Activated CD8-positive, alpha-beta T cell treated with anti-CD3 and anti-CD28 coated beads, Interleukin-2, amount 10 ng/mL, durations not matched to agents 7 days and 5 days (primary cell): Measurements from ENCODE around the gene TMEM214. TPM values are rescaled to one million over a fixed set of nuclear protein-coding genes. Genes with fewer than 3 reads are reported as not detected.

Source experiments
- ATAC-seq: fragments of 150-1000 bp; cut with Tn5 transposase; one replicate; pipeline ENCODE4 v1.10.0; 2021; ENCODE audit warnings: moderate library complexity
- CTCF ChIA-PET: fragments of 350-600 bp; sonication (Branson Sonifier 250); formaldehyde crosslinking; loops from one replicate; lab custom pipeline; 2021; ENCODE audit warnings: antibody characterized with exemption; lab: Charles Lee
- POLR2A ChIA-PET: fragments of 350-600 bp; sonication (Branson Sonifier 250); formaldehyde crosslinking; loops from one replicate; lab custom pipeline; 2021; ENCODE audit warnings: antibody characterized with exemption; lab: Charles Lee
- DNase-seq: peaks from one replicate; pipeline ENCODE4 v3.0.0-alpha.2; 2020
- H3K27ac Mint-ChIP-seq: one replicate; pipeline ENCODE4 v1.8.0; 2021; ENCODE audit warnings: mild to moderate bottlenecking, mixed read lengths
- H3K27me3 Mint-ChIP-seq: one replicate; pipeline ENCODE4 v1.8.0; 2021; ENCODE audit warnings: low read depth, mixed read lengths
- H3K36me3 Mint-ChIP-seq: one replicate; pipeline ENCODE4 v1.8.0; 2021; ENCODE audit warnings: low read depth, mixed read lengths
- H3K4me1 Mint-ChIP-seq: one replicate; pipeline ENCODE4 v1.8.0; 2021; ENCODE audit warnings: low read depth, mixed read lengths
- H3K4me3 Mint-ChIP-seq: one replicate; pipeline ENCODE4 v1.8.0; 2021; ENCODE audit warnings: mild to moderate bottlenecking, mixed read lengths
- H3K9me3 Mint-ChIP-seq: one replicate; pipeline ENCODE4 v1.8.0; 2022; ENCODE audit warnings: mixed read lengths; ENCODE audit not compliant: insufficient read depth
- total RNA-seq, 2 experiments: library from RNA; stranded (reverse); gene quantifications; one replicate each; pipeline ENCODE4 v1.2.3, GENCODE V29; 2021

TMEM214 gene
- total RNA-seq, 2 experiments from 2014 or later = 73.7 to 75.6 TPM

DNA sequence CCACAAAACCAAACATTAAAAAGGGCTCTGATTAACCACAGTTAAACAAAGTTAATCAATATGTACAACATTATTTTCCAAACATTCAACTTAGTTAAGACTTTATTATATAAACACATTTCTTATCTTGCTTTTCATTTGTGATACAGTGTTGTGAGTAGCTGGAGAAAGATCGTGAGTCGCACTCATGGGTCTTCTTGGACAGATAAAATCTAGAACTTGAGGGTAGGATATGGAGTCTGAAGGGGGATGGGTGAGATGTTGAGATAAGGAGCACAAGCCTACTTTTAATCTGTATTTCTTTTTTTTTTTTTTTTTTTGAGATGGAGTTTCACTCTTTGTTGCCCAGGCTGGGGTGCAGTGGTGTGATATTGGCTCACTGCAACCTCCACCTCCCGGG lies 22.6 kb upstream of the TMEM214 start:
- no peak for ATAC-seq
- Mint-ChIP-seq H3K36me3 (no peaks in the 10 kb centered on the region), H3K4me1 (peaks cover 2% of the 10 kb centered on the region), H3K9me3 (no peaks in the 10 kb centered on the region), H3K27me3 (peaks cover 17% of the 10 kb centered on the region), H3K27ac (no peak overlapping the region), H3K4me3 (no peak overlapping the region)
- no peak for DNase-seq
- CTCF ChIA-PET = interaction anchor here (1.7 kb wide), 1 partner anchor 164 kb away, joined by 7 read pairs; no protein-coding TSS in a partner anchor
- POLR2A ChIA-PET = no interaction called here

DNA sequence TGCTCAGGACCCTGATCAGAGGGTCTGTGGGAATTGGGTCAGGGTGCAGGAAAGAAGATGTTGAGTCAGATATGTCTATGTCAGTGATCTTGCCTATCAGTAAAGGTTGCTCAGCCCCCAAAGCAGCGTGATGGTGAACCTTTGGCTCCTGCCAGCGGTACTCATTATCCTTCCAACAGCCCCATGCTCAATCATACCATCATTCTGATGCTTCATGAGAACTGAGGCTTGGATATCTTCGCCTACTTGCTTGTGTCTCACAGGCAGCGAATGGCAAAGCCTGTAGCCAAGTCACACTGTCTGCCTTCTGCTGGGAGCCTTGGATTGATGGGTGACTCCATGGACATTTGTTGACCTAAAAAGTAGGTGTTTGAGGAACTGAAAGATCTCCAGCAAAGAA lies 19.0 kb upstream of the TMEM214 start:
- no peak for DNase-seq
- Mint-ChIP-seq H3K27me3 (peaks cover 9% of the 10 kb centered on the region), H3K4me3 (no peak overlapping the region), H3K4me1 (peaks cover 10% of the 10 kb centered on the region), H3K9me3 (no peaks in the 10 kb centered on the region), H3K36me3 (no peaks in the 10 kb centered on the region), H3K27ac (no peak overlapping the region)
- ChIA-PET POLR2A (no interaction called here), CTCF (interaction anchor here (2.8 kb wide), 1 partner anchor 52 kb away, joined by 8 read pairs; no protein-coding TSS in a partner anchor)
- ATAC-seq = no peak

GRCh38 chr2:27014771-27015433 lies 17.9 kb upstream of the TMEM214 start:
- H3K9me3 Mint-ChIP-seq = no peaks in the 10 kb centered on the region
- peaks cover 2% of the 10 kb centered on the region for H3K27me3 Mint-ChIP-seq
- peaks cover 10% of the 10 kb centered on the region for H3K4me1 Mint-ChIP-seq
- DNase-seq (no peak), ATAC-seq (no peak)
- H3K36me3 Mint-ChIP-seq = no peaks in the 10 kb centered on the region
- no peak overlapping the region for H3K27ac Mint-ChIP-seq
- H3K4me3 Mint-ChIP-seq = no peak overlapping the region
- ChIA-PET POLR2A (no interaction called here), CTCF (interaction anchor here (1.1 to 6.2 kb wide), 7 partner anchors 21 to 169 kb away, joined by 3 to 150 read pairs (median 11); no protein-coding TSS in a partner anchor)

DNA sequence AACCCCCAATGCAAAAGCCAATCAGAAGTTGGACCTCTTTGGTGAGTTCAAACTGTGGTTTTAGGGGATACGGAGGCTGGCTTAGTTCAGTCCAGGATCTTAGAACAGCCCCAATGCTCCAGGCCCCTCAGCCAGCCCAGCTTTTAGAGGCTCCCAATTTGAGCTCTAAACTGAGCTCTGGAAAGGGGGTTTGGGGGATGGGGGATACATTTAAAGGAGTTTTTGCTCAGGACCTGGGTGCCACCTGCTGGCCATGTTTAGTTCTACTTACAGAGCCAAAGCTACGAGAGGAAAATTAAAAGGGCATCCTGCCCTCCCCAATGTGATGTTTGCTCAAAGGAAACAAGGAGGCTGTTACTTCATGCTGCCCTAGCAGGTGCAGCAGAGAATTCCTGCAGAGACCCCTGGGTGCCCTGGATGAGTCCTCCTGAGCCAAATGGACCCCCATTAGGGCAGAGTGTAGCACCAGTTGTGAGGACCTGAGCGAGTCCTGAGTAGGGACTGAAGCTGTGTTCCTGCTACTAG lies 15.9 kb upstream of the TMEM214 start:
- H3K4me3 Mint-ChIP-seq = no peak overlapping the region

DNA sequence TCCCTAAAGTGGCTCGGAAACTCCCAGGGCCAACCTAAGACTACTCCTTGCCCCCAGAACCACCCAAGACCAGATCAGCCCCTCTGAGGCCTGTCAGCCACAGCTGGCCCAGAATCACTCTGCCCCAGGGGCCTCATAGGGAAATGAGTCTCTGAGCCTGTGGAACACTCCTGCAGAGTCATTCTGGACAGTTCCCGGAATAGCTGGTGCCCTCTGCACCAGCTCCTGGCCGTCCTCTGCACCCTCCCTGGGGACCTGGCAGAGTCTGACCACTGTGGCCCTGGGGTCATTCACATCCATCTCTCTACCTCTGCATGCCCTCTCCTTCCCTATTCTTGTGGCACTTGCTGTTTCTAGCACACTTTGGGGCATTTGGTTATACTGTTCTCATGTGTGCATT lies 14.6 kb upstream of the TMEM214 start:
- no peaks in the 10 kb centered on the region for H3K36me3 Mint-ChIP-seq
- CTCF ChIA-PET = interaction anchor here (1.0 to 6.2 kb wide), 5 partner anchors 15 to 172 kb away, joined by 3 to 150 read pairs (median 21); no protein-coding TSS in a partner anchor
- peaks cover 8% of the 10 kb centered on the region for H3K4me1 Mint-ChIP-seq
- no peak overlapping the region for H3K4me3 Mint-ChIP-seq
- no peak for DNase-seq
- no peaks in the 10 kb centered on the region for H3K9me3 Mint-ChIP-seq
- no peaks in the 10 kb centered on the region for H3K27me3 Mint-ChIP-seq
- no peak for ATAC-seq
- POLR2A ChIA-PET = no interaction called here
- H3K27ac Mint-ChIP-seq = no peak overlapping the region

More for the DNA sequence above, 15.9 kb upstream of the TMEM214 start:
- Mint-ChIP-seq H3K4me1 (peaks cover 8% of the 10 kb centered on the region), H3K9me3 (no peaks in the 10 kb centered on the region), H3K36me3 (no peaks in the 10 kb centered on the region), H3K27me3 (no peaks in the 10 kb centered on the region), H3K27ac (no peak overlapping the region)
- ATAC-seq (peak; percentile 57), DNase-seq (peak; percentile 67)
- ChIA-PET CTCF (interaction anchor here (0.6 to 6.2 kb wide), 27 partner anchors 9 to 302 kb away, joined by 3 to 150 read pairs (median 4); partner anchors contain the start of genes AGBL5 and OST4), POLR2A (interaction anchor here (0.6 kb wide), 1 partner anchor 204 kb away, joined by 4 read pairs; no protein-coding TSS in a partner anchor)

- Mint-ChIP-seq H3K36me3 (no peaks in the 10 kb centered on the region), H3K4me3 (no peak overlapping the region), H3K4me1 (peaks cover 8% of the 10 kb centered on the region), H3K9me3 (no peaks in the 10 kb centered on the region), H3K27me3 (no peaks in the 10 kb centered on the region), H3K27ac (no peak overlapping the region)
- POLR2A ChIA-PET = no interaction called here
- ATAC-seq (no peak), DNase-seq (no peak)
- CTCF ChIA-PET = interaction anchor here (5.2 to 6.2 kb wide), 2 partner anchors 57 to 173 kb away, joined by 21 to 150 read pairs; no protein-coding TSS in a partner anchor
These were observed 13.3 kb upstream of the TMEM214 start for GRCh38 chr2:27019459-27019858.

DNA sequence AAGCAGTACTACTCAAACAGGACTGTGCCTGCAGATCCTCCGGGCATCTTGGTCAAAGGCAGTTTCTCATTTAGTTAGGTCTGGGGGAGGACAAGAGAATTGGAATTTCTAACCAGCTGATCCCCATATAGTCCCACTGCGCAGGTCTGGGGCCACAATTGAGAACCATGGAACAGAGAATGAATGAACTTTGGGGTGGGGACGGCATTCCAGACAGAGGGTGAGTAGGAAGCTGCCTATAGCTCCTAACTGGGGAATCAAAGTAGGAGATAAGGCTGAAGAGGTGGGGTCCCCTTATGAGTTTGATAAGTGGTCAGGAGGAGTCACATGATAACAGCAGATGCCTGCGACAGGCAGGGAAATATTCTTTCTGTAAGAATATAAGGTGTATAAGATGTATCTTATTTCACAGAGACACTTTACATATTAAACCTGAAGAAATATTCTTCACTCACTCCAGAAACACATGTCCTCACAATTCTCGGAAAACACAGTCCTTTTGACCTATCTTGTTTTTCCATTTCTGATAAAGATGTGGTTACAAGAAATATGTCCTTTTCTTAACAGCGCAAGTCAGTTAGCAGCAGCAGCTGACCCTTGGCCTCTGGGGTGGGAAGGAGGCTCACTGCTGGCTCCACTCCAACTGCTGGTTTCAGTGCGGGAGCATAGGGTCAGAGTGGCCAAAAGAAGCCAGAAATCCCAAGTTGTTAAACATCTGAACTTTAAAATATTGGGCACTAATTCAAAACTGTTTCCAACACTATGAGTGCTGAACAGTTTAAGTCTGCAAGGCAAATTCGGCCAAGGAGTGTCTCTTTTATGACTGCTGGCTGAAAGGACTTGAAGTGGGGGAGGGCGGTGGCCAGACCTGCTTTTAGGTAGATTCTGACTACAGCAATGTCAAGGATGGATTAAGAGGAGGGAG lies 12.6 kb upstream of the TMEM214 start:
- CTCF ChIA-PET = interaction anchor here (6.2 kb wide), 1 partner anchor 58 kb away, joined by 150 read pairs; no protein-coding TSS in a partner anchor
- no peaks in the 10 kb centered on the region for H3K9me3 Mint-ChIP-seq

GRCh38 chr2:27021253-27022049 lies 11.3 kb upstream of the TMEM214 start:
- H3K27me3 Mint-ChIP-seq = no peaks in the 10 kb centered on the region
- no peaks in the 10 kb centered on the region for H3K36me3 Mint-ChIP-seq
- POLR2A ChIA-PET = no interaction called here
- no peak overlapping the region for H3K4me3 Mint-ChIP-seq
- ATAC-seq (no peak), DNase-seq (no peak)
- no peak overlapping the region for H3K27ac Mint-ChIP-seq
- no peaks in the 10 kb centered on the region for H3K4me1 Mint-ChIP-seq
- no peaks in the 10 kb centered on the region for H3K9me3 Mint-ChIP-seq
- CTCF ChIA-PET = no interaction called here

More for the DNA sequence above, 12.6 kb upstream of the TMEM214 start:
- POLR2A ChIA-PET = no interaction called here
- Mint-ChIP-seq H3K27me3 (no peaks in the 10 kb centered on the region), H3K4me1 (peaks cover 8% of the 10 kb centered on the region), H3K4me3 (no peak overlapping the region), H3K27ac (no peak overlapping the region), H3K36me3 (no peaks in the 10 kb centered on the region)
- no peak for DNase-seq
- ATAC-seq = no peak

- no peaks in the 10 kb centered on the region for H3K9me3 Mint-ChIP-seq
- CTCF ChIA-PET = interaction anchor here (1.9 kb wide), 1 partner anchor 62 kb away, joined by 5 read pairs; no protein-coding TSS in a partner anchor
- POLR2A ChIA-PET = no interaction called here
- ATAC-seq (no peak), DNase-seq (no peak)
- H3K4me3 Mint-ChIP-seq = no peak overlapping the region
- no peak overlapping the region for H3K27ac Mint-ChIP-seq
- H3K36me3 Mint-ChIP-seq = no peaks in the 10 kb centered on the region
- H3K27me3 Mint-ChIP-seq = no peaks in the 10 kb centered on the region
- peaks cover 3% of the 10 kb centered on the region for H3K4me1 Mint-ChIP-seq
These were observed 9.0 kb upstream of the TMEM214 start for GRCh38 chr2:27023740-27024139.

- Mint-ChIP-seq H3K4me1 (peaks cover 4% of the 10 kb centered on the region), H3K36me3 (no peaks in the 10 kb centered on the region), H3K4me3 (no peak overlapping the region), H3K9me3 (no peaks in the 10 kb centered on the region), H3K27ac (no peak overlapping the region), H3K27me3 (no peaks in the 10 kb centered on the region)
- no peak for DNase-seq
- POLR2A ChIA-PET = no interaction called here
- CTCF ChIA-PET = interaction anchor here (1.9 kb wide), 1 partner anchor 62 kb away, joined by 5 read pairs; no protein-coding TSS in a partner anchor
- no peak for ATAC-seq
These were observed 8.6 kb upstream of the TMEM214 start for GRCh38 chr2:27024188-27024587.

DNA sequence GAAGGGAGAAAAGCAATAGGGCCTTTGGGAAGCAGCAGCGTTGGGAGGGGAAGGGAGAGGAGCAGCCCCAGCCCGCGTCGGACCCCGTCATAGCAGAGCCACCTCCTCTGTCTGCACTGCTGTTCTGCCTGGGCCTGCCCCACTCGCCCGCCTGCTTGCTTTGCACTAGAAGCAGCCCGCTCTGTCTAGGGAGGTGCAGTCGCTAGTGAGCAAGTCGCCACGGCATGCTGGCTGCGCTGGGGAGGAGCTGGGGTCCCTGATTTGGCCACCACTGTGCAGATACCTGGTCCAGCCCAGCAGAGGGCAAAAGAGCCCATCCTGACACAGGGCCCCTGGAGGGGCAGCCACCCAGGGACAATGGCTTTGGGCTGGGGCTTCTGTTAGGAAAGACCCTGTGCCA lies 8.0 kb upstream of the TMEM214 start:
- Mint-ChIP-seq H3K36me3 (no peaks in the 10 kb centered on the region), H3K4me1 (peaks cover 9% of the 10 kb centered on the region), H3K9me3 (no peaks in the 10 kb centered on the region), H3K27me3 (no peaks in the 10 kb centered on the region), H3K27ac (no peak overlapping the region), H3K4me3 (no peak overlapping the region)
- CTCF ChIA-PET = no interaction called here
- DNase-seq (no peak), ATAC-seq (no peak)
- POLR2A ChIA-PET = no interaction called here
